Panc1 (cell line): ENCODE data around the gene MSTO1. TPM values are rescaled to one million over a fixed set of nuclear protein-coding genes. Genes with fewer than 3 reads are reported as not detected.

Experiments
- ATAC-seq: fragments of 200-7000 bp; cut with Tn5 transposase; 2 replicates; pipeline ENCODE4 v1.9.1; 2020; ENCODE audit warnings: mild to moderate bottlenecking, moderate library complexity
- BruUV-seq: library from RNA; stranded (reverse); fragments of 400-500 nt; replicated peaks from 2 replicates; lab custom pipeline; 2021; lab: Mats Ljungman, UMichigan
- CTCF ChIA-PET: fragments of 300-600 bp; sonication (Branson Sonifier 250); formaldehyde crosslinking; loops from one replicate; lab custom pipeline; 2022; ENCODE audit warnings: antibody characterized with exemption; lab: Charles Lee
- POLR2A ChIA-PET: fragments of 300-600 bp; sonication (Branson Sonifier 250); formaldehyde crosslinking; loops from one replicate; lab custom pipeline; 2022; ENCODE audit warnings: antibody characterized with exemption; lab: Charles Lee
- DNase-seq: peaks from one replicate; pipeline ENCODE4 v3.0.0-alpha.2; 2010; ENCODE audit warnings: low read depth, low spot score
- H3K27ac ChIP-seq: 2 replicates; pipeline ENCODE4 v1.5.1; 2011; ENCODE audit warnings: mild to moderate bottlenecking, low read length, inconsistent platforms
- H3K27me3 ChIP-seq: fragments of 200-500 bp; sonication (Bioruptor generic); 2 replicates; pipeline ENCODE4 v1.6.0; 2014; ENCODE audit warnings: low read length, inconsistent platforms; ENCODE audit not compliant: control insufficient read depth, insufficient read depth
- H3K36me3 ChIP-seq: fragments of 200-500 bp; sonication (Bioruptor generic); 2 replicates; pipeline ENCODE4 v1.5.1; 2014; ENCODE audit warnings: inconsistent platforms, mild to moderate bottlenecking, low read length, moderate library complexity; ENCODE audit not compliant: control insufficient read depth, insufficient read depth
- H3K4me1 ChIP-seq: 2 replicates; pipeline ENCODE4 v1.5.1; 2011; ENCODE audit warnings: inconsistent platforms, mild to moderate bottlenecking, low read length, moderate library complexity; ENCODE audit not compliant: control insufficient read depth, insufficient read depth
- H3K4me3 ChIP-seq, 2 experiments: 2 replicates each; pipeline ENCODE4 v1.5.1; 2011 to 2012; ENCODE audit warnings: low read depth in 2 of 2, low read length in 2 of 2, mild to moderate bottlenecking in 2 of 2, inconsistent platforms in 1 of 2, moderate library complexity in 1 of 2
- H3K9me3 ChIP-seq: fragments of 200-500 bp; sonication (Bioruptor generic); 2 replicates; pipeline ENCODE4 v1.5.1; 2014; ENCODE audit warnings: low read depth, mild to moderate bottlenecking, inconsistent platforms, low read length, moderate library complexity; ENCODE audit not compliant: control insufficient read depth, insufficient read depth
- POLR2AphosphoS5 ChIP-seq: IDR thresholded peaks from 2 replicates; pipeline ENCODE4 v1.6.1; 2012; ENCODE audit warnings: mild to moderate bottlenecking, low read depth, low read length, moderate library complexity
- SIN3A ChIP-seq: IDR thresholded peaks from 2 replicates; pipeline ENCODE4 v1.6.1; 2012; ENCODE audit warnings: low read depth, mild to moderate bottlenecking, low read length, moderate library complexity, borderline replicate concordance; ENCODE audit not compliant: insufficient read depth
- TCF7L2 ChIP-seq: IDR thresholded peaks from 2 replicates; pipeline ENCODE4 v1.6.1; 2011; ENCODE audit warnings: mild to moderate bottlenecking, low read depth, low read length, inconsistent platforms
- in situ Hi-C: cut with HindIII; loops from 2 replicates; pipeline ENCODE4 v1.10.0; 2016; ENCODE audit warnings: low sequenced_read_pairs, low pct_unique_long_range_greater_than_20kb
- intact Hi-C: fragments of 100-400 bp; cut with micrococcal nuclease; formaldehyde crosslinking; loops from one replicate; pipeline ENCODE4 v1.10.0; 2022; ENCODE audit not compliant: unreplicated experiment
- total RNA-seq: library from RNA; stranded (reverse); gene quantifications from one replicate; pipeline ENCODE4 v1.2.1, GENCODE V29; 2021; ENCODE audit not compliant: unreplicated experiment
- TF ChIP-seq, protein P1 (sequence below): fragments of 450-650 bp; IDR thresholded peaks from 2 replicates; pipeline ENCODE4 v1.5.1; 2017; ENCODE audit warnings: mild to moderate bottlenecking
- TF ChIP-seq, protein P2 (sequence below), 2 experiments: IDR thresholded peaks; 2 replicates each; pipeline ENCODE4 v1.6.1; 2011 to 2012; ENCODE audit warnings: low read depth in 2 of 2, control low read depth in 1 of 2, low read length in 1 of 2, mild to moderate bottlenecking in 1 of 2, moderate library complexity in 1 of 2; ENCODE audit not compliant: insufficient read depth in 1 of 2

MSTO1 gene
- total RNA-seq, 1 experiment from 2014 or later = 60.9 TPM

DNA sequence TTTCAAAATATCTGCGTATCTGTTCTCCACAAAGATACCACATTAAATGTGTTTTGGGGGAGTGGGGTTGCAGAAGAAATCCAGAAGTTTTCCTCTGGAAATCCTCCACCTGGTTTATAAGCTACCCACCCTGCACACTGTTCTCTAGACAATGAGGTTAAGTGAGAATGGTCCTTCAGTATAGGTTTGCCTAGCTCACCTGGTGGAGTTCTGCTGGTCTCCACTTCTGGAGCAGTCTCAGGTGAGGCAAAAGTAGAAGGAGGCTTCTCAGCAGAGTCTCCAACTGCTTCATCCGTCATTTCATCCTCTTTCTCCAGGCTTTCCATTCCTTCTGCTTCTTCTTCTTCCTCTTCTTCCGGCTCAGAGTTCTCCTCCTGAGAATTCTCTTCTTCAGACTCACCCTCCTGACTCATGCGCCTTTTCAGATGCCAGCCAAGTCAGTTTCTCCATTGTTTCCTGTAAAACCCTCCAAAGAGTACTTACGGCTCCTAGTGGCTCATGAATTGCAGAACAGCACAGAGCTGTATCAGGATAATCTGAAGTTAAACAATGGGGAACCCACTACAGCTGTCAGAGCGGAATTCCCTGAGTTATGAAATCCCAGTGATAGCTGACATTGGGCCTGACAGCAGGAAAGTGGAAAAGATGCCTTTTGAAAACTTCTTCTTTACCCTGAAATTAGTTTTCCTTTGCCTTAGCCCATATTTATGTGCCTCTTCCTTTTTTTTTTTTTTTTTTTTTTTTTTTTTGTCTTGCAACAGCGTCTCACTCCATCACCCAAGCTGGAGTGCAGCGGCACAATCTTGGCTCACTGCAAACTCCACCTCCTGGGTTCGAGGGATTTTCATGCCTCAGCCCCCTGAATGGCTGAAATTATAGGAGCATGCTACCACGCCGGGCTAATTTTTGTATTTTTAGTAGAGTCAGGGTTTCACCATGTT, 38.5 kb downstream of the MSTO1 start:
- Histone ChIP-seq H3K9me3 (peaks cover 10% of the 10 kb centered on the region; the same call in 1 of the 2 replicates), H3K4me1 (peaks cover 27% of the 10 kb centered on the region), H3K27ac (peak overlapping the region; percentile 20), H3K27me3 (no peaks in the 10 kb centered on the region), H3K4me3 (peak overlapping the region; percentile 18 to 31), H3K36me3 (no peaks in the 10 kb centered on the region)
- ATAC-seq (peak; percentile 90), DNase-seq (no peak)
- TF ChIP-seq TCF7L2 = no peak
- TF ChIP-seq, protein P1, sequence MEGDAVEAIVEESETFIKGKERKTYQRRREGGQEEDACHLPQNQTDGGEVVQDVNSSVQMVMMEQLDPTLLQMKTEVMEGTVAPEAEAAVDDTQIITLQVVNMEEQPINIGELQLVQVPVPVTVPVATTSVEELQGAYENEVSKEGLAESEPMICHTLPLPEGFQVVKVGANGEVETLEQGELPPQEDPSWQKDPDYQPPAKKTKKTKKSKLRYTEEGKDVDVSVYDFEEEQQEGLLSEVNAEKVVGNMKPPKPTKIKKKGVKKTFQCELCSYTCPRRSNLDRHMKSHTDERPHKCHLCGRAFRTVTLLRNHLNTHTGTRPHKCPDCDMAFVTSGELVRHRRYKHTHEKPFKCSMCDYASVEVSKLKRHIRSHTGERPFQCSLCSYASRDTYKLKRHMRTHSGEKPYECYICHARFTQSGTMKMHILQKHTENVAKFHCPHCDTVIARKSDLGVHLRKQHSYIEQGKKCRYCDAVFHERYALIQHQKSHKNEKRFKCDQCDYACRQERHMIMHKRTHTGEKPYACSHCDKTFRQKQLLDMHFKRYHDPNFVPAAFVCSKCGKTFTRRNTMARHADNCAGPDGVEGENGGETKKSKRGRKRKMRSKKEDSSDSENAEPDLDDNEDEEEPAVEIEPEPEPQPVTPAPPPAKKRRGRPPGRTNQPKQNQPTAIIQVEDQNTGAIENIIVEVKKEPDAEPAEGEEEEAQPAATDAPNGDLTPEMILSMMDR = peak; percentile 88
- ChIA-PET POLR2A (interaction anchor here (0.6 kb wide), 2 partner anchors 49 to 339 kb away, joined by 4 to 6 read pairs; no protein-coding TSS in a partner anchor), CTCF (interaction anchor here (0.6 to 0.9 kb wide), 8 partner anchors 28 to 397 kb away, joined by 3 to 16 read pairs (median 6); partner anchors contain the start of gene MSTO1)
- intact Hi-C loops = no loop called here
- TSS peak; percentile 64 for BruUV-seq
- in situ Hi-C loops = no loop called here

DNA sequence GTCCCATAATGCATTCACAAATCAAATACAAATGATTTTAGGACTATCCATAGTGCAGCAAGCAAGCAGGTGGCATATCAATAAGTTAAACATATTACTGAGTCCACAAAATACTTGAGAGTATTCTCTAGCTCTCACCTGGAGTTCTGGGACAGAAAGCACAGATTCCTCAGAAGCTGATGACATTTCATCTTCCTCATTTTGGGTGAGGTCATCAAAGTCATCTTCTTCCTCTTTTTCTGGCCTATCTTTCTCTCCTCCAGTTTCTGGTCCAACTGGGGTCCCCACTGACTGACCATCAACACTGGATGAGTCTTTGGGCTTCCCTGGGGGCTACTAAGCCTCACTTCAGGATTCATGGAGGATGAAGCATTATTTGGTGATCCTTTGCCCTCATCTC, 39.7 kb downstream of the MSTO1 start:
- BruUV-seq = no TSS peak
- peaks cover 27% of the 10 kb centered on the region for H3K4me1 ChIP-seq
- CTCF ChIA-PET = no interaction called here
- DNase-seq (no peak), ATAC-seq (no peak)
- intact Hi-C loops (no loop called here), in situ Hi-C loops (no loop called here)
- POLR2A ChIA-PET = no interaction called here
- no peak overlapping the region for H3K4me3 ChIP-seq
- TF ChIP-seq, protein P2, sequence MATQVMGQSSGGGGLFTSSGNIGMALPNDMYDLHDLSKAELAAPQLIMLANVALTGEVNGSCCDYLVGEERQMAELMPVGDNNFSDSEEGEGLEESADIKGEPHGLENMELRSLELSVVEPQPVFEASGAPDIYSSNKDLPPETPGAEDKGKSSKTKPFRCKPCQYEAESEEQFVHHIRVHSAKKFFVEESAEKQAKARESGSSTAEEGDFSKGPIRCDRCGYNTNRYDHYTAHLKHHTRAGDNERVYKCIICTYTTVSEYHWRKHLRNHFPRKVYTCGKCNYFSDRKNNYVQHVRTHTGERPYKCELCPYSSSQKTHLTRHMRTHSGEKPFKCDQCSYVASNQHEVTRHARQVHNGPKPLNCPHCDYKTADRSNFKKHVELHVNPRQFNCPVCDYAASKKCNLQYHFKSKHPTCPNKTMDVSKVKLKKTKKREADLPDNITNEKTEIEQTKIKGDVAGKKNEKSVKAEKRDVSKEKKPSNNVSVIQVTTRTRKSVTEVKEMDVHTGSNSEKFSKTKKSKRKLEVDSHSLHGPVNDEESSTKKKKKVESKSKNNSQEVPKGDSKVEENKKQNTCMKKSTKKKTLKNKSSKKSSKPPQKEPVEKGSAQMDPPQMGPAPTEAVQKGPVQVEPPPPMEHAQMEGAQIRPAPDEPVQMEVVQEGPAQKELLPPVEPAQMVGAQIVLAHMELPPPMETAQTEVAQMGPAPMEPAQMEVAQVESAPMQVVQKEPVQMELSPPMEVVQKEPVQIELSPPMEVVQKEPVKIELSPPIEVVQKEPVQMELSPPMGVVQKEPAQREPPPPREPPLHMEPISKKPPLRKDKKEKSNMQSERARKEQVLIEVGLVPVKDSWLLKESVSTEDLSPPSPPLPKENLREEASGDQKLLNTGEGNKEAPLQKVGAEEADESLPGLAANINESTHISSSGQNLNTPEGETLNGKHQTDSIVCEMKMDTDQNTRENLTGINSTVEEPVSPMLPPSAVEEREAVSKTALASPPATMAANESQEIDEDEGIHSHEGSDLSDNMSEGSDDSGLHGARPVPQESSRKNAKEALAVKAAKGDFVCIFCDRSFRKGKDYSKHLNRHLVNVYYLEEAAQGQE (IDR thresholded peaks at IDR 0.05; ENCODE audit: insufficient read depth in 1 of 2, low read depth in 2 of 2, low read length in 1 of 2) = no peak
- TF ChIP-seq, protein P1 = no peak
- TF ChIP-seq POLR2AphosphoS5 (no peak), TCF7L2 (no peak), SIN3A (no peak)
- H3K36me3 ChIP-seq = no peaks in the 10 kb centered on the region
- H3K27me3 ChIP-seq = no peaks in the 10 kb centered on the region
- peaks cover 8% of the 10 kb centered on the region; the same call in 1 of the 2 replicates for H3K9me3 ChIP-seq
- no peak overlapping the region for H3K27ac ChIP-seq
